OCI-LY1 (cell line): Measurements from ENCODE around the gene SLC26A5.

Source experiments
- H2AFZ ChIP-seq: fragments of 200-600 bp; sonication (generic), shearing (Covaris generic); 2 replicates; pipeline ENCODE4 v1.6.0; 2014; ENCODE audit warnings: antibody characterized with exemption, mild to moderate bottlenecking, low read length
- H3F3A ChIP-seq: fragments of 200-600 bp; sonication (generic), shearing (Covaris generic); 2 replicates; pipeline ENCODE4 v1.6.0; 2014; ENCODE audit warnings: mild to moderate bottlenecking, antibody characterized with exemption, low read length, moderate library complexity; ENCODE audit not compliant: insufficient read depth
- H3K27ac ChIP-seq: fragments of 200-600 bp; sonication (generic); 2 replicates; pipeline ENCODE4 v1.5.1; 2014; ENCODE audit warnings: low read length, mixed run types, mild to moderate bottlenecking, low read depth; ENCODE audit not compliant: poor library complexity, severe bottlenecking
- H3K27me3 ChIP-seq: fragments of 200-600 bp; sonication (generic); 2 replicates; pipeline ENCODE4 v1.6.0; 2014; ENCODE audit warnings: antibody characterized with exemption, mild to moderate bottlenecking, low read length, moderate library complexity; ENCODE audit not compliant: insufficient read depth
- H3K36me3 ChIP-seq: fragments of 200-600 bp; sonication (generic); 2 replicates; pipeline ENCODE4 v1.6.1; 2014; ENCODE audit warnings: mild to moderate bottlenecking, antibody characterized with exemption, low read length, moderate library complexity, mixed read lengths; ENCODE audit not compliant: insufficient read depth
- H3K4me1 ChIP-seq: fragments of 200-600 bp; sonication (generic); 2 replicates; pipeline ENCODE4 v1.5.1; 2014; ENCODE audit warnings: mild to moderate bottlenecking, low read length, moderate library complexity; ENCODE audit not compliant: insufficient read depth, severe bottlenecking
- H3K4me2 ChIP-seq: fragments of 200-600 bp; sonication (generic), shearing (Covaris generic); 2 replicates; pipeline ENCODE4 v1.6.1; 2014; ENCODE audit warnings: low read length
- H3K4me3 ChIP-seq: fragments of 200-600 bp; sonication (generic); 2 replicates; pipeline ENCODE4 v1.5.1; 2014; ENCODE audit warnings: low read length, low read depth, mild to moderate bottlenecking, mixed read lengths; ENCODE audit not compliant: poor library complexity, severe bottlenecking
- H3K79me2 ChIP-seq: fragments of 200-600 bp; shearing (Covaris generic); 2 replicates; pipeline ENCODE4 v1.6.1; 2016; ENCODE audit warnings: mixed run types, low read length, mixed read lengths; ENCODE audit not compliant: insufficient read depth
- H3K9ac ChIP-seq: fragments of 200-600 bp; sonication (generic), shearing (Covaris generic); 2 replicates; pipeline ENCODE4 v1.6.1; 2014; ENCODE audit warnings: mild to moderate bottlenecking, low read length, mixed read lengths
- H3K9me2 ChIP-seq: fragments of 200-600 bp; sonication (generic), shearing (Covaris generic); 2 replicates; pipeline ENCODE4 v1.6.1; 2014; ENCODE audit warnings: low read depth, mild to moderate bottlenecking, low read length, mixed read lengths
- H3K9me3 ChIP-seq: fragments of 200-600 bp; shearing (Covaris generic); 2 replicates; pipeline ENCODE4 v1.6.1; 2014; ENCODE audit warnings: low read length, mixed read lengths
- H4K20me1 ChIP-seq: fragments of 200-600 bp; sonication (generic), shearing (Covaris generic); 2 replicates; pipeline ENCODE4 v1.6.0; 2016; ENCODE audit warnings: mild to moderate bottlenecking, low read length; ENCODE audit not compliant: insufficient read depth
- CTCF ChIP-seq: fragments of 200-600 bp; sonication (generic), shearing (Covaris generic); IDR thresholded peaks from 2 replicates; pipeline ENCODE4 v1.5.1; 2017; ENCODE audit warnings: mild to moderate bottlenecking, antibody characterized with exemption, low read length, moderate library complexity, mixed read lengths
- EZH2 ChIP-seq: fragments of 200-600 bp; sonication (generic), shearing (Covaris generic); IDR thresholded peaks from 2 replicates; pipeline ENCODE4 v1.8.0; 2017; ENCODE audit warnings: borderline replicate concordance, mixed run types, mild to moderate bottlenecking, antibody characterized with exemption, low read length, moderate library complexity, mixed read lengths

The SLC26A5 gene

GRCh38 chr7:103388469-103389140 lies 57.4 kb downstream of the SLC26A5 start:
- Histone ChIP-seq H4K20me1 (no peaks in the 10 kb centered on the region), H2AFZ (no peak overlapping the region), H3K36me3 (no peaks in the 10 kb centered on the region), H3K27ac (no peak overlapping the region), H3K27me3 (peaks cover 3% of the 10 kb centered on the region; the same call in 1 of the 2 replicates), H3F3A (no peaks in the 10 kb centered on the region), H3K79me2 (no peaks in the 10 kb centered on the region), H3K9me2 (no peaks in the 10 kb centered on the region), H3K4me3 (no peak overlapping the region), H3K4me1 (no peaks in the 10 kb centered on the region), H3K4me2 (no peak overlapping the region), H3K9ac (no peak overlapping the region), H3K9me3 (no peaks in the 10 kb centered on the region)
- TF ChIP-seq EZH2 (no peak), CTCF (no peak)

- Histone ChIP-seq H3K9ac (no peak overlapping the region), H4K20me1 (no peaks in the 10 kb centered on the region), H3K4me1 (no peaks in the 10 kb centered on the region), H3K36me3 (no peaks in the 10 kb centered on the region), H3K27ac (no peak overlapping the region), H3F3A (no peaks in the 10 kb centered on the region), H3K9me2 (no peaks in the 10 kb centered on the region), H2AFZ (no peak overlapping the region), H3K27me3 (peaks cover 3% of the 10 kb centered on the region; the same call in 1 of the 2 replicates), H3K4me3 (no peak overlapping the region), H3K79me2 (no peaks in the 10 kb centered on the region), H3K4me2 (no peak overlapping the region), H3K9me3 (no peaks in the 10 kb centered on the region)
- TF ChIP-seq EZH2 (no peak), CTCF (no peak)
These were observed 58.8 kb downstream of the SLC26A5 start for GRCh38 chr7:103387242-103387641.

- TF ChIP-seq EZH2, result no peak
- TF ChIP-seq CTCF, result no peak
- H3F3A ChIP-seq, result no peaks in the 10 kb centered on the region
- no peaks in the 10 kb centered on the region; the same call in 1 of the 2 replicates for H3K27me3 ChIP-seq
- H3K27ac ChIP-seq, result no peak overlapping the region
- H3K4me1 ChIP-seq, result no peaks in the 10 kb centered on the region
- H2AFZ ChIP-seq, result no peak overlapping the region
- H3K79me2 ChIP-seq, result no peaks in the 10 kb centered on the region
- H3K36me3 ChIP-seq, result no peaks in the 10 kb centered on the region
- H3K4me2 ChIP-seq, result no peak overlapping the region
- no peaks in the 10 kb centered on the region for H3K9me2 ChIP-seq
- no peak overlapping the region for H3K9ac ChIP-seq
- no peaks in the 10 kb centered on the region for H4K20me1 ChIP-seq
- H3K4me3 ChIP-seq, result no peak overlapping the region
- no peaks in the 10 kb centered on the region for H3K9me3 ChIP-seq
These were observed 64.0 kb downstream of the SLC26A5 start for GRCh38 chr7:103382032-103382402.
